ENCODE results near the gene TRAF3IP3.
A peak's percentile ranks its signal among the peaks of the same experiment; 100 is the strongest.

TRAF3IP3 gene

GRCh38 chr1:209747580-209748262, 8.1 kb upstream of the TRAF3IP3 start:
- 0 out of 2 replicates have a peak, but pooled peaks have one; percentile 11 for TF ChIP-seq CTCF (conservative IDR thresholded peaks at IDR 0.05)
- peak overlapping the region; percentile 79 for H3K27ac ChIP-seq

GRCh38 chr1:209748620-209749019, 7.2 kb upstream of the TRAF3IP3 start:
- H3K27ac ChIP-seq = peak overlapping the region; percentile 79

GRCh38 chr1:209749205-209749604, 6.6 kb upstream of the TRAF3IP3 start:
- no peak overlapping the region for H3K27ac ChIP-seq
- no peak for TF ChIP-seq CTCF (conservative IDR thresholded peaks at IDR 0.05)

More at GRCh38 chr1:209748620-209749019, 7.2 kb upstream of the TRAF3IP3 start:
- TF ChIP-seq CTCF (conservative IDR thresholded peaks at IDR 0.05) = no peak

- no peak overlapping the region for H3K27ac ChIP-seq
- no peak for TF ChIP-seq CTCF (conservative IDR thresholded peaks at IDR 0.05)
Observed at GRCh38 chr1:209749670-209750323, 6.1 kb upstream of the TRAF3IP3 start.

GRCh38 chr1:209751627-209752231, 4.1 kb upstream of the TRAF3IP3 start:
- H3K27ac ChIP-seq = peak overlapping the region; percentile 27; the same call in 1 of the 2 replicates
- no peak for TF ChIP-seq CTCF (conservative IDR thresholded peaks at IDR 0.05)

GRCh38 chr1:209752890-209753289, 3.0 kb upstream of the TRAF3IP3 start:
- TF ChIP-seq CTCF (conservative IDR thresholded peaks at IDR 0.05) = no peak

GRCh38 chr1:209755256-209755655, 597 bp upstream of the TRAF3IP3 start:
- H3K27ac ChIP-seq = no peak overlapping the region
- TF ChIP-seq CTCF (conservative IDR thresholded peaks at IDR 0.05) = no peak

More at GRCh38 chr1:209752890-209753289, 3.0 kb upstream of the TRAF3IP3 start:
- H3K27ac ChIP-seq = no peak overlapping the region
